Upper lobe of left lung (tissue), 6 donors: Measurements from ENCODE around the gene TCF12. TPM values are rescaled to one million over a fixed set of nuclear protein-coding genes. Genes with fewer than 3 reads are reported as not detected.
A peak's percentile ranks its signal among the peaks of the same experiment; 100 is the strongest.

Source experiments
- ATAC-seq, 2 donors: fragments of 200-7000 bp; cut with Tn5 transposase; one replicate each; pipeline ENCODE4 v1.9.1; 2022; ENCODE audit warnings: mild to moderate bottlenecking in 2 of 2, moderate library complexity in 2 of 2; ENCODE audit not compliant: low FRiP score in 2 of 2
- DNase-seq, 2 donors: peaks; one replicate each; pipeline ENCODE4 v3.0.0-alpha.2; 2019 to 2020
- H3K27ac ChIP-seq, 4 donors: fragments of 200-600 bp; sonication (generic); one replicate each; pipeline ENCODE4 v1.5.1; 2016 to 2019
- H3K27me3 ChIP-seq, 4 donors: fragments of 200-600 bp; sonication (generic); one replicate each; pipeline ENCODE4 v1.5.1; 2017 to 2019
- H3K36me3 ChIP-seq, 4 donors: fragments of 200-600 bp; sonication (generic); one replicate each; pipeline ENCODE4 v1.5.1; 2016 to 2019
- H3K4me1 ChIP-seq, 4 donors: fragments of 200-600 bp; sonication (generic); one replicate each; pipeline ENCODE4 v1.5.1; 2018 to 2019
- H3K4me3 ChIP-seq, 4 donors: fragments of 200-600 bp; sonication (generic); one replicate each; pipeline ENCODE4 v1.5.1; 2017 to 2019; ENCODE audit warnings: mild to moderate bottlenecking in 2 of 4, moderate library complexity in 1 of 4
- H3K9me3 ChIP-seq, 4 donors: fragments of 200-600 bp; sonication (generic); one replicate each; pipeline ENCODE4 v1.5.1; 2018 to 2019
- EP300 ChIP-seq, 4 donors: sonication (generic); formaldehyde crosslinking; IDR thresholded peaks; one replicate each; pipeline ENCODE4 v1.5.1; 2017; ENCODE audit warnings: antibody characterized with exemption in 4 of 4, control low read depth in 2 of 4
- POLR2A ChIP-seq, 4 donors: fragments of 450-650 bp; IDR thresholded peaks; one replicate each; pipeline ENCODE4 v1.5.1; 2016 to 2017; ENCODE audit warnings: antibody characterized with exemption in 4 of 4, mild to moderate bottlenecking in 2 of 4
- POLR2AphosphoS5 ChIP-seq, 2 donors: sonication (generic); formaldehyde crosslinking; IDR thresholded peaks; one replicate each; pipeline ENCODE4 v1.5.1; 2017; ENCODE audit warnings: antibody characterized with exemption in 2 of 2
- WGBS, 2 donors: methylation state at CpG; one replicate each; pipeline ENCODE4 v1.1.5; 2017 to 2018; 5-methylcytosine and 5-hydroxymethylcytosine counted together
- total RNA-seq, 6 donors: library from RNA; depleted of rRNA in 4 of 6; stranded (reverse); fragments of >200 nt in 4 of 6; gene quantifications; one replicate each; pipeline versions ENCODE4 v1.1.0 to v1.2.1, GENCODE V29; 2016 to 2021
- TF ChIP-seq, protein P1 (sequence below), 6 experiments: fragments of 450-650 bp in 4 of 6; fragments of 200-600 bp in 2 of 6; sonication (generic) in 2 of 6; IDR thresholded peaks; one replicate each; pipeline ENCODE4 v1.5.1; 2016 to 2019; ENCODE audit warnings: antibody characterized with exemption in 6 of 6
- donor health status: DM: no; HTN: no; CAD: no; lungs with moderate emphysema.
- donor health status: DM: no; HTN: yes; CAD: no; lungs with severe emphysema.

Gene TCF12
- total RNA-seq, 6 donors from 2014 or later, result 74.5 to 257 (median 103) TPM

DNA sequence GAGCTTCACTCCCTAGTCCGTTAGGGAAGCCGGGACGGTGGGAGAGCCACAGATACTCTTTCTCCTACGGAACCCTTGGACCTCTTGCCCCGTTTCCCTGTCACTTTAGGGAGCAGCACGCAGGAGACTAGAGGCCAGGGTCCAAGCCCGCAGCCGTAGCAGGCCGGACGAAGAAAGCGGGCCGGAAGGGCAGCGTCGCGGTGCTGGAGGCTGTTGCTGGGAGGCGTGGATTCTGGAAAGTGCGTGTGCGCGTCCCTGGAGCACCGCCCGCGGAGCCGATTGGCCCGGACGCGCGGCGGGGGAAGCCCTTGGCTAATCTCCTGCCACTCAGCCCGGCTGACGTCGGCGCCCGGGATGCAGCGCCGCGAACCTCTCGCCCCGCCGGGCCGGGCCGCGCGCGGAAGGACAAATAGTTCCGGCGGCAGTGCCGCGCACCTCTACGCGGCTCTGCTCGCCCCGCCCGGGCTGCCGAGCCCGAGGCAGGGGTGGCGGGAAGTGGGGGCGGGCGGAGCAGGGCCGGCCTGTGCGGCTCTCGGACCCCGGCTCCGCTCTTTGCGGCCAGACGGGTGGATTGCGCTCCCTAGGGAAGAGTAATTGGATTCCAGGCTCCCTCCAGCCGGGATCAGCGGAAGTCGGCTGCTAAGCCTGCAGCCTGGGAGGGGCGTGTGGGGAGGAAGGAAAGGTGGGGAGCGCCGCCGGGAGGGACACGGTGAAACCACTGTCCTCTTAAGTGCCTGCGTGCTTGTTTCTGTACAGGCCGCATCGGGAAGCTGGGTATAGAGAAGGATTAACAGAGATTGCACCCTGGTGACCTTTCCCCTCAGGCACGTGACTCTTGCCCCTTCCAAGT, 31.3 kb upstream of the TCF12 start:
- WGBS, 2 donors, result 0 to 1% methylated on average over 23 to 32 of the region's 78 CpGs
- peak in 1 of 4 donors; percentile 7 for TF ChIP-seq EP300 (IDR thresholded peaks at IDR 0.05)
- TF ChIP-seq POLR2AphosphoS5 (IDR thresholded peaks at IDR 0.05), result peak; percentile 84 to 89
- TF ChIP-seq POLR2A (IDR thresholded peaks at IDR 0.05), result peak in 3 of 4 donors; percentile 42 to 92 (median 76)
- TF ChIP-seq, protein P1, sequence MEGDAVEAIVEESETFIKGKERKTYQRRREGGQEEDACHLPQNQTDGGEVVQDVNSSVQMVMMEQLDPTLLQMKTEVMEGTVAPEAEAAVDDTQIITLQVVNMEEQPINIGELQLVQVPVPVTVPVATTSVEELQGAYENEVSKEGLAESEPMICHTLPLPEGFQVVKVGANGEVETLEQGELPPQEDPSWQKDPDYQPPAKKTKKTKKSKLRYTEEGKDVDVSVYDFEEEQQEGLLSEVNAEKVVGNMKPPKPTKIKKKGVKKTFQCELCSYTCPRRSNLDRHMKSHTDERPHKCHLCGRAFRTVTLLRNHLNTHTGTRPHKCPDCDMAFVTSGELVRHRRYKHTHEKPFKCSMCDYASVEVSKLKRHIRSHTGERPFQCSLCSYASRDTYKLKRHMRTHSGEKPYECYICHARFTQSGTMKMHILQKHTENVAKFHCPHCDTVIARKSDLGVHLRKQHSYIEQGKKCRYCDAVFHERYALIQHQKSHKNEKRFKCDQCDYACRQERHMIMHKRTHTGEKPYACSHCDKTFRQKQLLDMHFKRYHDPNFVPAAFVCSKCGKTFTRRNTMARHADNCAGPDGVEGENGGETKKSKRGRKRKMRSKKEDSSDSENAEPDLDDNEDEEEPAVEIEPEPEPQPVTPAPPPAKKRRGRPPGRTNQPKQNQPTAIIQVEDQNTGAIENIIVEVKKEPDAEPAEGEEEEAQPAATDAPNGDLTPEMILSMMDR (IDR thresholded peaks at IDR 0.05), result peak in 3 of 6 experiments; percentile 17 to 33 (median 28)
- Histone ChIP-seq H3K27ac (peak overlapping the region; percentile 95 to 98 (median 97)), H3K9me3 (no peaks in the 10 kb centered on the region), H3K4me3 (peak overlapping the region; percentile 58 to 71 (median 64)), H3K4me1 (peaks cover 8 to 21% (median 10%) of the 10 kb centered on the region in 4 donors), H3K36me3 (no peaks in the 10 kb centered on the region), H3K27me3 (no peaks in the 10 kb centered on the region)
- DNase-seq, result peak; percentile 95 to 98
- peak; percentile 97 to 98 for ATAC-seq

DNA sequence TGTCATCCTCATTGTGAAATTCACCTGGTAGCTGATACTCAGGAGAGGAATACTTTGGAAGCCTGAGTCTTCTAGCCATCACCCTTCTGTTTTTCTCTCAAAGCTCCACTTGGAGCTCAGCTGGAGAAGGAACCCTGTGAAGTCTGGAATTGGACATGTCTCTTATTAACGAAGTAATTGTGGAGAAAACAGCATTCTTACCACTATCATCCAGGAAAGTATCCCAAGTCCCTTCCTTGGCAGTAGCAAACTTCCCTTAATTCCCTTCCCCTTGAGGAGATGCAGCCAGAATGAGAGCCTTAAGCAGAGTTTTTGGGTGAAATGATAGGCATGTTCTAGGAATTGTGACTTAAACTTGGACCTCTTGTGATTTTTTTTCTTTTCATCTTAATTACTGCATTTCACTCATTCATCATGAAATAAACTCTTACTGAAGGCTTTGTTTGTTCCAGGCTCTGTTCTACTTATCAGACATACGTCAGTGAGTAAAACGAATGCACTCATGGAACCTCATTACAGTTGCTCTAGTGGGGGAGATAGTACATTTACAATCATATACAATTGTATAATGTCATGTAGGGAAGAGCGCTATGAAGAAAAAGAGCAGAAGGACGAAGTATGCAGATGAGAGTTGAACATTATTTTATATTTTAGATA, 30.5 kb upstream of the TCF12 start:
- H3K27ac ChIP-seq, result peak overlapping the region; percentile 95 to 98 (median 97)
- DNase-seq, result no peak
- TF ChIP-seq POLR2AphosphoS5 (IDR thresholded peaks at IDR 0.05) (no peak), EP300 (IDR thresholded peaks at IDR 0.05) (no peak), POLR2A (IDR thresholded peaks at IDR 0.05) (no peak)
- TF ChIP-seq, protein P1 (IDR thresholded peaks at IDR 0.05), result no peak
- peaks cover 8 to 21% (median 10%) of the 10 kb centered on the region in 4 donors for H3K4me1 ChIP-seq
- H3K36me3 ChIP-seq, result no peaks in the 10 kb centered on the region
- peak overlapping the region; percentile 58 to 71 (median 64) for H3K4me3 ChIP-seq
- WGBS, 2 donors, result 49 to 54% methylated on average over 5 of the region's 5 CpGs
- no peak for ATAC-seq
- no peaks in the 10 kb centered on the region for H3K9me3 ChIP-seq
- H3K27me3 ChIP-seq, result no peaks in the 10 kb centered on the region

DNA sequence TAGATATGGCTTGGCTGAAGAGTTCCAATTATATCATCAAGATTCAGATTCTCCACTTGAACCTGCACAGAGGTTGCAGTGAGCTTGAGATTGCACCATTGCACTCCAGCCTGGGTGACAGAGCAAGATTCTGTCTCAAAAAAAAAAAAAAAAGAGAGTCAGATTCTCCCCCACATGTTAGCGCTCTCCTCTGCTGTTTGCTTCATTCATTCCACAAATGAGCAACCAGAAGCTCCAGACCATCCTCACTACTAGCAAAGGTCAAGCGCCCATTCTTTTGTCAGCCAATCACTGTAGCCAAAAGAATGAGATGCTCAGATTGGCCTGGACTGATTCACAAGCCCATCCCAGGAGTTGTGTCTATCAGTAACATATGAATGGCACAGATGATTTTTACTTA, 28.4 kb upstream of the TCF12 start:
- Histone ChIP-seq H3K36me3 (no peaks in the 10 kb centered on the region), H3K27ac (no peak overlapping the region), H3K9me3 (no peaks in the 10 kb centered on the region), H3K4me1 (peaks cover 8 to 21% (median 10%) of the 10 kb centered on the region in 4 donors), H3K4me3 (no peak overlapping the region), H3K27me3 (no peaks in the 10 kb centered on the region)
- 94 to 100% methylated on average over 2 of the region's 2 CpGs for WGBS, 2 donors
- DNase-seq, result no peak
- no peak for TF ChIP-seq EP300 (IDR thresholded peaks at IDR 0.05)
- ATAC-seq, result no peak

DNA sequence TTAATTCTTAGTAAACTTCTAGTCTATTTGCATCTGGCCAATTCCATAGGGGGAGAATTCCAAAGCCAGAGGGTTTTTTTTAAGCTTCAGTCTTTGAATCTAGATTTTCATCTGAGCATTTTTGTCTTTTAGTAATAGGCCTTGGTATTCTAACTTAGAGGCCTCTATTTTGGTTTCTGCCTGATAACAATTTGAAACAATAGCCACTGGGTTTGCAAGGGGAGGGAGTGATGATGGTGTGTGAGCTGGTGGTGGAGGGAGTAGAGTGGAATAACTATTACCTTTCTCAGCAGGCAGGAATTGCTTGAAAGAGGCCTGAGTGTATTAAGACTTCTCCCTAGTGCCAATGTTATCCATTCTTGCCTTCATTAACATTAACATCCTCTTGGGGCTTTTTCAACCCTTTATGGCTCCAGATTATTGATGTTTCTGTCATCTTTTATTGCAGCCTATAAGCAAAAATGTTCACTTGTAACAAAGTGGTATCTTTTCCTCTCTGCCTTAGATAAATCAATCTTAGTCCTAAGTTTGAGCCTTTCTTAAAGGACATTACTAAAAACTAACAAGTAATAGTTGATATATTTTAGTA, 26.5 kb upstream of the TCF12 start:
- DNase-seq (no peak), ATAC-seq (no peak)
- no peak overlapping the region for H3K27ac ChIP-seq
- no peaks in the 10 kb centered on the region for H3K27me3 ChIP-seq
- no peaks in the 10 kb centered on the region for H3K36me3 ChIP-seq
- H3K9me3 ChIP-seq, result no peaks in the 10 kb centered on the region
- TF ChIP-seq, protein P1 (IDR thresholded peaks at IDR 0.05), result no peak
- TF ChIP-seq POLR2A (IDR thresholded peaks at IDR 0.05), result no peak
- TF ChIP-seq POLR2AphosphoS5 (IDR thresholded peaks at IDR 0.05), result no peak
- no peak for TF ChIP-seq EP300 (IDR thresholded peaks at IDR 0.05)
- peaks cover 6 to 13% (median 7%) of the 10 kb centered on the region in 4 donors for H3K4me1 ChIP-seq
- H3K4me3 ChIP-seq, result no peak overlapping the region
